ENCODE measurements around the gene HERC2.
"Not testable (repeated sequence)": the region's sequence is repeated elsewhere in the genome, so short reads cannot be mapped to it uniquely, and the experiment has no call there.

GRCh38 chr15:28318122-28318521 is 3.9 kb downstream of the HERC2 start:
- TF ChIP-seq SIN3A (conservative IDR thresholded peaks at IDR 0.05 in 1 of 2, IDR thresholded peaks at IDR 0.05 in 1 of 2; ENCODE audit: low read depth in 1 of 2, low read length in 2 of 2); HDAC2 (IDR thresholded peaks at IDR 0.05; ENCODE audit: borderline replicate concordance in 1 of 2, low read depth in 2 of 2, low read length in 2 of 2): not testable (repeated sequence)
